NCI-H226 (cell line): ENCODE results near the gene CD38.

Experiments used
- DNase-seq: peaks from one replicate; pipeline ENCODE4 v3.0.0-alpha.2; 2015

The CD38 gene

DNA sequence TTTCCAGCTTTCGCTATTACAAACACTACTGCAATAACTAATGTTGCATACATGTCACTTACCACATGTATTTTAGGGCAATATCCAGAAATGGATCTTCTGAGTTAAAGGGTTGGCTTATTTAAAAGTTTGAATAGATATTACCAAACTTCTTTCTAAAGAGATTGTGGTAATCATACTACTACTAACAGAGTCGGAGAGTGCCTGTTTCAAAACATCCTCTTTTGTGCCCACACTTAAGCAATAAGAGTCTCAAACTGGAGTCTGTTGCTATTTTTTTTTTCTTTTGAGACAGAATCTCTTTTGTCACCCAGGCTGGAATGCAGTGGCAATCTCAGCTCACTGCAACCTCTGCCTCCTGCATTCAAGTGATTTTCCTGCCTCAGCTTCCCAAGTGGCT lies 124.6 kb downstream of the CD38 start:
- DNase-seq: no peak
